Small intestine (tissue), 7 donors: ENCODE measurements around the gene MRPL9. TPM values are rescaled to one million over a fixed set of nuclear protein-coding genes. Genes with fewer than 3 reads are reported as not detected.

Experiments used
- DNase-seq, 2 donors: peaks; one replicate each; pipeline versions ENCODE4 v3.0.0 to v3.0.0-alpha.2; 2013
- FAIRE-seq: peaks from 2 replicates; lab custom pipeline; 2012; peaks lifted over from hg19 to GRCh38; lab: Jason Lieb, UNC
- H3K27ac ChIP-seq, 3 donors: one replicate each; pipeline ENCODE4 v1.5.1; 2013; ENCODE audit warnings: low read length in 2 of 3, mild to moderate bottlenecking in 2 of 3, control low read depth in 1 of 3, inconsistent platforms in 1 of 3, low read depth in 1 of 3, moderate library complexity in 1 of 3
- H3K27me3 ChIP-seq, 3 donors: one replicate each; pipeline ENCODE4 v1.6.1; 2013; ENCODE audit warnings: low read length in 3 of 3, inconsistent platforms in 1 of 3; ENCODE audit not compliant: control insufficient read depth in 3 of 3, insufficient read depth in 3 of 3
- H3K36me3 ChIP-seq, 3 donors: one replicate each; pipeline ENCODE4 v1.6.1; 2013; ENCODE audit warnings: low read length in 3 of 3, inconsistent platforms in 1 of 3, low read depth in 1 of 3, mild to moderate bottlenecking in 1 of 3, moderate library complexity in 1 of 3; ENCODE audit not compliant: control insufficient read depth in 3 of 3, insufficient read depth in 2 of 3
- H3K4me1 ChIP-seq, 3 donors: one replicate each; pipeline ENCODE4 v1.6.1; 2013; ENCODE audit warnings: low read length in 2 of 3, inconsistent platforms in 1 of 3, low read depth in 1 of 3, mild to moderate bottlenecking in 1 of 3, moderate library complexity in 1 of 3; ENCODE audit not compliant: control insufficient read depth in 3 of 3, insufficient read depth in 2 of 3
- H3K4me3 ChIP-seq, 3 donors: one replicate each; pipeline ENCODE4 v1.5.1; 2013; ENCODE audit warnings: low read length in 3 of 3, control low read depth in 1 of 3, inconsistent platforms in 1 of 3, low read depth in 1 of 3, mild to moderate bottlenecking in 1 of 3, moderate library complexity in 1 of 3
- H3K9me3 ChIP-seq, 2 donors: one replicate each; pipeline ENCODE4 v1.6.1; 2013; ENCODE audit warnings: low read depth in 1 of 2, low read length in 1 of 2; ENCODE audit not compliant: control insufficient read depth in 2 of 2, insufficient read depth in 1 of 2
- WGBS, 3 donors: extraction: QIAGEN DNeasy Blood & Tissue Kit; methylation state at CpG; one replicate each; pipeline ENCODE4 v1.1.7; 2013; 5-methylcytosine and 5-hydroxymethylcytosine counted together
- polyA plus RNA-seq, 4 donors: library from polyadenylated mRNA; stranded (reverse) in 3 of 4; unstranded in 1 of 4; fragments of 200-250 nt in 3 of 4; fragments of 120-200 nt in 1 of 4; gene quantifications; one replicate each; pipeline versions ENCODE4 v1.2.1 to v1.2.3, GENCODE V29; 2013
- donor health status: healthy with polysubstance abuse.
- donor health status: control.
- donor health status: control.
- donor health status: Bipolar disorder and iron deficiency.
- donor health status: healthy.

Gene MRPL9
- polyA plus RNA-seq, 4 donors: 49.0 to 62.1 (median 51.7) TPM

DNA sequence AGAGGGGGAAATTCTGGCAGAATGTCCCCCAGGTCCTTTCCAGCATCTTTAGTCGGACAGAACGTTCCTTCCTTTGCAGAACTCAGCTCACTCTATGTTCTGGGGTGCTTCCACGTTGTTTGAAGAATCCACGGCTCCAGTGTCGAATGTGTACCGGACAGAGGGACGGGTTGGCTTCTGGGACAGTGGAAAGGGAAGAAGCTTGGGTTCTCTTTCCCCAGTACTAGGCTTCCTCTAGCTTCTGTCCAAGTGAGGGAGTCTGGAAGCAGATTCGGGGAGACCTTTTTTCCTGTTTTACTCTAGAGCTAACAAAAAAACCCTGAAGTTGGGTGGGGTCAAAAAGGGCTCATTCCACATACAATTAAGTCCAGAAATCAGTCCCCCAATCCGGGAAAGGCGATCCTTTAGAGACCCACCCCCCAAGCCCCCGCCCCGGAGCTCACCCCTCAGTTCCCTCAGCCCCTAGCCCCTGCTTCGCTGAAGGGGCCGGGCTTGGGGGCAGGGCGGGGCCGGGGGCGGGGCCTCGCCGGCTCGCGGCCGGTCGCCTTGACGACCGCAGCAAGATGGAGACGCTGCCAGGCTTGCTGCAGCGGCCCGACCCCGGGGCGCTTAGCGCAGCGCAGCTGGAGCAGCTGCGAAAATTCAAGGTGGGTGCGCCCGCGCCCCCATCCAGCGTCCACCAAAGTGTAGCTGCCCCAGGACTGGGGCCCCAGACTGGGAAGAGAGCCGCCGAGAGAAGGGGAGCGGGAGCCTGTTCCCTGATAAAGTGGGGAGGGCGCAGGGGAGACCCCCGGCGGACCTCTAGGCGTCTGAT lies 42.1 kb downstream of the MRPL9 start, which contains the start of gene RIIAD1:
Gene RIIAD1, plus strand, starts transcription at position 549 of the 814 bp plus-strand sequence. Its CDS starts 15 bp downstream, at position 564.
- no peaks in the 10 kb centered on the region for H3K9me3 ChIP-seq
- H3K36me3 ChIP-seq: no peaks in the 10 kb centered on the region
- DNase-seq: peak; percentile 30 to 45
- peak within 1 kb of the TSS in 2 of 3 donors; percentile 58 to 78 for H3K27ac ChIP-seq
- FAIRE-seq: no peak
- 2 to 5% (median 4%) methylated on average over 44 of the region's 44 CpGs for WGBS, 3 donors
- peaks cover 0 to 14% (median 0%) of the 10 kb centered on the region in 3 donors for H3K27me3 ChIP-seq
- H3K4me3 ChIP-seq: peak within 1 kb of the TSS in 2 of 3 donors; percentile 31 to 54
- peaks cover 3 to 31% (median 7%) of the 10 kb centered on the region in 3 donors for H3K4me1 ChIP-seq

DNA sequence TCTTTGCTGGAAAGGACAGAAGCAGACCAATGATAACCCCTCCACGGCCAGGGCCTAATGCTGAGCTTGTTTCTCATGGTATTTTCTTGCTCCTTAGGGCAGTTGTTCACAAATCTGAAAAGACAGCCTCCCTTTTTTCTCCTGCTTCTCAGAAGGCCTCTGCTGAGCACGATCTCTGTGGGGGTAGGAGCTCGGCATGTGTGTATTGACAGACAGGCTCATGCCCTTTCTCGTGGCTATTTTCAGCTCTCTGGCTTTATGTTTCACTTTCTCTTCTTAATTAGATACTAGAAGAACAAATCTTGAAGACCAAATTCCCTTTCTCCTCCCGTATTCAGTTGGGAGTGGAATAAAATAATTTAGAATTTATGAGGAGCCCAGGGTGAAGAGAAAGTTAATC lies 42.7 kb downstream of the MRPL9 start:
- WGBS, 3 donors: 8 to 11% (median 9%) methylated on average over 5 of the region's 5 CpGs
- H3K27me3 ChIP-seq: peaks cover 0 to 14% (median 0%) of the 10 kb centered on the region in 3 donors
- peak overlapping the region in 2 of 3 donors; percentile 58 to 78 for H3K27ac ChIP-seq
- peaks cover 3 to 35% (median 7%) of the 10 kb centered on the region in 3 donors for H3K4me1 ChIP-seq
- FAIRE-seq (no peak), DNase-seq (peak; percentile 41 to 50)
- peak overlapping the region in 2 of 3 donors; percentile 18 to 54 for H3K4me3 ChIP-seq
- H3K9me3 ChIP-seq: no peaks in the 10 kb centered on the region
- no peaks in the 10 kb centered on the region for H3K36me3 ChIP-seq

GRCh38 chr1:151720125-151720524 lies 43.2 kb downstream of the MRPL9 start:
- no peaks in the 10 kb centered on the region for H3K9me3 ChIP-seq
- H3K27me3 ChIP-seq: peaks cover 0 to 14% (median 0%) of the 10 kb centered on the region in 3 donors
- H3K4me1 ChIP-seq: peaks cover 3 to 38% (median 7%) of the 10 kb centered on the region in 3 donors
- H3K36me3 ChIP-seq: no peaks in the 10 kb centered on the region
- no peak overlapping the region for H3K4me3 ChIP-seq
- FAIRE-seq (no peak), DNase-seq (no peak)
- WGBS, 3 donors: 24 to 33% (median 29%) methylated on average over 1 of the region's 1 CpG
- H3K27ac ChIP-seq: peak overlapping the region in 2 of 3 donors; percentile 58 to 61

DNA sequence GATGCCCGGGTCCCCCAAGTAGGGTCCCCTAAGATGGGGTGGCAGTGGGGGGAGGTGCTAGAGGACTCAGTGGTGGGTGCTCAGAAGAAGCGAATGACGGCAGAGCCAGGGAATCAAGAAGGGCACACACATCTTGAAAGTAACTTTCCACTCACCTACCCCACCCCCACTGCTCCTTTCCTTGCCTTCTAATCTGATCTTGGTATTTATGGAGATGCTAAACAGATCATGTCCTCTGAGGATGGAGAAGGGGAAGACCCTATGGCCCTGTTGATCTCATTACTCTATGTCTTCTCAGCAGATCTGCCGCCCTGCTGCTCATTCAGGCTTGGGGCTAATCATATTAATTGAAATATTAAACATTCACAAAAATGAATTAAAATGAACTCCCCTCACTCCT lies 44.6 kb downstream of the MRPL9 start:
- H3K4me3 ChIP-seq: no peak overlapping the region
- H3K9me3 ChIP-seq: no peaks in the 10 kb centered on the region
- H3K4me1 ChIP-seq: peaks cover 3 to 47% (median 7%) of the 10 kb centered on the region in 3 donors
- 72 to 90% (median 83%) methylated on average over 4 of the region's 4 CpGs for WGBS, 3 donors
- H3K27ac ChIP-seq: no peak overlapping the region
- FAIRE-seq (no peak), DNase-seq (no peak)
- peaks cover 0 to 12% (median 0%) of the 10 kb centered on the region in 3 donors for H3K36me3 ChIP-seq
- H3K27me3 ChIP-seq: peaks cover 0 to 14% (median 0%) of the 10 kb centered on the region in 3 donors

GRCh38 chr1:151718011-151718431 lies 45.3 kb downstream of the MRPL9 start:
- FAIRE-seq (no peak), DNase-seq (no peak)
- Histone ChIP-seq H3K4me1 (peaks cover 3 to 53% (median 7%) of the 10 kb centered on the region in 3 donors), H3K27me3 (peaks cover 0 to 14% (median 0%) of the 10 kb centered on the region in 3 donors), H3K36me3 (peaks cover 0 to 16% (median 0%) of the 10 kb centered on the region in 3 donors), H3K9me3 (no peaks in the 10 kb centered on the region), H3K27ac (no peak overlapping the region), H3K4me3 (no peak overlapping the region)
- 48 to 68% (median 58%) methylated on average over 4 of the region's 4 CpGs for WGBS, 3 donors

- Histone ChIP-seq H3K27me3 (peaks cover 0 to 14% (median 0%) of the 10 kb centered on the region in 3 donors), H3K4me3 (peak within 1 kb of the TSS in 1 of 3 donors; percentile 58), H3K4me1 (peaks cover 3 to 64% (median 13%) of the 10 kb centered on the region in 3 donors), H3K9me3 (no peaks in the 10 kb centered on the region), H3K36me3 (peaks cover 0 to 21% (median 0%) of the 10 kb centered on the region in 3 donors), H3K27ac (peak within 1 kb of the TSS in 1 of 3 donors; percentile 67)
- WGBS, 3 donors: 9 to 27% (median 19%) methylated on average over 27 of the region's 27 CpGs
- FAIRE-seq: no peak
- peak; percentile 25 to 85 for DNase-seq
Observed at GRCh38 chr1:151716771-151717631, 46.3 kb downstream of the MRPL9 start, which contains the start of gene CELF3. CELF3 (minus strand) TSS chr1:151716803; CDS start chr1:151716020, 783 bp downstream.

- H3K9me3 ChIP-seq: no peaks in the 10 kb centered on the region
- FAIRE-seq (no peak), DNase-seq (no peak)
- peaks cover 0 to 63% (median 14%) of the 10 kb centered on the region in 3 donors for H3K4me1 ChIP-seq
- peaks cover 0 to 27% (median 0%) of the 10 kb centered on the region in 3 donors for H3K36me3 ChIP-seq
- peak overlapping the region in 1 of 3 donors; percentile 58 for H3K4me3 ChIP-seq
- WGBS, 3 donors: 4 to 24% (median 10%) methylated on average over 4 to 11 of the region's 11 CpGs
- H3K27me3 ChIP-seq: peaks cover 0 to 8% (median 0%) of the 10 kb centered on the region in 3 donors
- peak overlapping the region in 1 of 3 donors; percentile 67 for H3K27ac ChIP-seq
Observed at GRCh38 chr1:151716405-151716762, 46.9 kb downstream of the MRPL9 start.
